HG03103 (cell line): ENCODE results near the gene SYNE4.

ENCODE experiments used
- ATAC-seq: cut with Tn5 transposase; IDR thresholded peaks from one replicate; pipeline ENCODE4 v1.9.1; 2021; ENCODE audit warnings: low read depth; ENCODE audit not compliant: unreplicated experiment

Gene SYNE4

DNA sequence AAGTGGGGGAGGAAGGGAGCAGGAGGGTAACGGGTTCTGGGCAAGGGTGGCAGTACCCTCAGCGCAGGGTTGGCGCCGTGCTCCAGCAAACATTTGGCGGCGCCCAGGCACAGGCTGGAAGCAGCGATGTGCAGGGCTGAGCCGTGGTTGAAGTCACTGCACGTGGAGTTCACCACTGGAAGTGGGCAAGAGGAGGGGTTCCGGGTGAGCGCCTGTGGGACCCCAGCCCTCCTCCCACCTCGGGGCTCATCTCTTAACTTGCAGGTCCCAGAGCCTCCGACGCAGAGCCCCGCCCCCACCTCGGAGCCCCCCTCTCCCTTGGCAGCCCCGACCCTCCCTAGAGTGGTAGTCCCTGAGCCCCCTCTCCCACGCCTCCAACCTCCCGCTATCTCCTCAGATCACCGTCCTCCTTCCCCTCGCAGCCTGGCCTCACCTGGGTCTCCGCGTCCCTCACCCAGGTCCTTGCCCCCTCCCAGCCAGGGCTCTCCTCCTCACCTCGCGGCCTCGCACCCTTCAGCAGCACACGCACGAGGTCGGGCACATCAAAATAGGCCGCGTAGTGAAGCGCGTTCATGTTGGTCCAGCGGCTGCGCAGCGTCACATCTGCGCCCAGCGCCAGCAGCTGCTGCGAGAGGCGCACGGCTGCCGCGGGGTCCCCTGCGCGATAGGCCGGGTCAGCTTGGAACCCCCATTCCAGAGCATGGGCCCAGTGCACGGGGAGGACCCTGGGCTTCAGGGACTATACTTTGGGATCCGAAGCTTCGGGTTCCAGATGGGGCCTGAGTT lies 17.7 kb upstream of the SYNE4 start:
- no peak for ATAC-seq

DNA sequence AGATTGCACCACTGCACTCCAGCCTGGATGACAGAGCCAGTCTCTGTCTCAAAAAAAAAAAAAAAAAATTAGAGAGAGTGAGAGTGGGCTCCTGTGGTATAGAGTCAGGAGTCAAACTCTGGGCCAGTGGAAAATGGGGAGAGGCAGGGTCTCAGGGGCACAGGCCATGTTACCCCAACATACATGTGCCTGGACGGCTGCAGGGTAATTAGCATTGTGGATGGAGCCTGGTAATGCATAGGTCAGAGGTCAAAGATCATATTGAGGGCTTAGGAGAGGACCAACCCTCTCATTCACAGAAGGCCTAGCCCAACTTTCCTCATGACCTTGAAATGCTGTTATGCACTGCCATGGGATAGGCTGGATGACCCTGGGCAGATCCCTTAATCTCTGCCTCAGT lies 16.9 kb upstream of the SYNE4 start:
- no peak for ATAC-seq

DNA sequence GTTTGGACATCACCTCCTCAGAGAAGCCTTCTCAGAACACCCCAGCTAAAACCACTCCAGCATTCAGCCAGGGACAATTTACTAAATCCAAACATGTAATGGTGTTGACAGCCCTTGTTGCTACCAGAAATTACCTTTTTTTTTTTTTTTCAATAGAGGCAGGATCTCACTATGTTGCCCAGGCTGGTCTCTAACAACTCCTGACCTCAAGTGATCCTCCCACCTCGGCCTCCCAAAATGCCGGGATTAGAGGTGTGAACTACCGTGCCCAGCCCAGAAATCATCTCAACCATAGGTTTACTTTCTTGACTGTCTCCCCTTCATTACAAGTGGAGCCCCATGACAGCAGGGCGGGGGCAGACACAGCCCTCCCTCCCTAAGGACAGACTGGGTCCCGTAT lies 14.8 kb upstream of the SYNE4 start:
- ATAC-seq: no peak

DNA sequence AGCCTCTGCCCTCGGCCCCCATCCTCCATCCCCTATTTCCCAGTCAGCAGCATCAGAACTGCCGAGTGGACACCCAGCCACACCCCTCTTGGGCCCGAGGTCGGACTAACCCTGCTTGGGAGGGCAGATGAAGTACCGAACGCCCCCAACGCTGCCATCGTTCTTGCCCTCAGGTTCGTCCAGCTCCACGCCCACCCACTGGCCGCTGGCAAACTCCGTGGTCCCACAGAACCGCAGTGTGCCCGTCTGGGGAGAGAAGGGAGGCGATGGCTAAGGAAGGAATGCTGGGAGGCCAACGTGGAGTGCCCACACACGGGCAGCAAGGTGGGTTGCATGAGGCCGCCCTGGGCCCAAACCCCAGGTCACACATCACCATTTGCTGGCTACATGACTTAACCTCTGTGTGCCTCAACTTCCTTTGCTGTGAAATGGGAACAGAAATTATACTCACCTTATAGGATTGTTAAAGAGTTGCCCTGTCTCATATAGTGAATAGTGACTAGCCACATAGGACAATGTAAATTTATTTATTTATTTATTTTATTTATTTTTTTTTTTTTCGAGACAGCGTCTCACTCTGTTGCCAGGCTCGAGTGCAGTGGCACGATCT lies 10.6 kb upstream of the SYNE4 start:
- ATAC-seq: no peak

DNA sequence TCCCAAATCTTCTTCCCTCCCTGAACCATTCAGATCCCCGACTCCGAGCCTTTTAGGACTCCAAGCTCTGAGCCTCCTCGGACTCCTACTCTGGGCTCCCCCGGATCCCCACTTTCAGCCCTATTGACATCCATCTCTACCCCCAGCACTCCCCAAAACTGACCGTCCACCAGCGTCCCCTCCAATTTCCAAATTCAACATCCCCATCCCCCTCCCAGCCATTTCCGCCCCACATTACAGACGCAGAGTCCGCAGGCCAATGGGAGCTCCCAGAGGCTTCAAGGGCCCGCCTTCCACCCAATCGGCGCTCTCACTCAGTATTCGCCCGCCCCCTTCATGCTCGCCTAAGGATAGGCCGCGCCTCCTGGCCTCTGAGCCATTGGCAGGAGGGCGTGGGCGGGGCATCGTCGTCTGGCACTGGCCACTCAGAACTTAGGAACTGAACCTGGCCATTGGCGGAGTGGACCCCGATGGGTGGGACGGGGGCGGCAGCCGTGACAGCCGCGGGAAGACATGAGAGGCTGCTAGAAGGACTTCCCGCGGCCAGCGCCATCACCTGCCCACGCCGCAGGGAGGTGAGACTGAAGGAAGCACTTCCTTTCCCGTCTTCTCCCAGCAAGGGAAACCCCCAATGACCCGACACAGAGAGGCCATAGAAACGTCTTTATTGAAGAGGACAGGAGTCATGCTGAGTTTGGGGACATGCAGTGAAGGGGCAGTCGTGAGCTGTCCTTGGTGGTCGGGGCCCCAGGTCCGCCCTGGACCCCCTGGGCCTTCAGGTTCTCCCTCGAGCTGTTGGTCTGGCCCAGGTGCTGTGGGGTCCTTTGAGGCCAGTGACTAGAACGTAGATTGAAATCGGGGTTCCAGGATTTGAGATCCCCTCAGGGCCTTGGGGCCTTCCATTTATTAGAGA lies 5.7 kb upstream of the SYNE4 start, which contains the start of gene ALKBH6:
Gene ALKBH6, minus strand, starts transcription at position 202 of the 913 bp plus-strand sequence. CDS start 816 bp downstream, outside the sequence.
- peak; percentile 92 for ATAC-seq

DNA sequence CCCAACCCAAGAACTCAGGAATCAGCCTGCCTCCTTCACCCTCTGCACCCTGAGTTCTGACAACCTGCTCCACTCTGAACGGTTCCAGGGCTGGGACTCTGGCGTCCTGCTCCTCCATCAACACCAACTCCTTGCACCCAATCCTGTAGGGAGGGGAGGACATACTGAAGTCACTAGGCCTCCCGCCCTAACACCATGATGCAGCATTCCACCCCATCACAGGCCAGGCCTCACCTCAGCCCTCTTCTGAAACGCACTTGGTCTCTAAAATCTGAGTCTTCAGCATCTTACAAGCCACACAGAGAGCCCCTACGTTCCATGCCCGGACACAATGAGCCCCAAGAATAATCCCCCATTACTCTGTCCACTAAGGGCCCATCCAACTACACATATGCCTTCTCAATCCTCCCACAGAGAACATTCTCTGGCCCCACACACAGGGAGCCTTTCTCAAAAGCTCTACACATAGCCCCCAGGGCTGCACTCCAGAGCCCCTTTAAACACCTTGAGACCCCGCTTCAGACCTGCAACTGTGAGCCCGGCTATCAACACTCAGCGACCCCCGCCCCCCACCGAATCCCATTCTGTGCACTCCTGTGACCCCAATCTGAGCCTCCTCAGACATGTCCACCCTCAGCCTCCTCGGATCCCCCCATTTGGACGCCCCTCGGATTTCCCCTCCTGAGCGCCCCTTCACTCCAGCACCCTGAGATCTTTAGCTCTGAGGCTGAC lies 4.8 kb upstream of the SYNE4 start:
- ATAC-seq: no peak

DNA sequence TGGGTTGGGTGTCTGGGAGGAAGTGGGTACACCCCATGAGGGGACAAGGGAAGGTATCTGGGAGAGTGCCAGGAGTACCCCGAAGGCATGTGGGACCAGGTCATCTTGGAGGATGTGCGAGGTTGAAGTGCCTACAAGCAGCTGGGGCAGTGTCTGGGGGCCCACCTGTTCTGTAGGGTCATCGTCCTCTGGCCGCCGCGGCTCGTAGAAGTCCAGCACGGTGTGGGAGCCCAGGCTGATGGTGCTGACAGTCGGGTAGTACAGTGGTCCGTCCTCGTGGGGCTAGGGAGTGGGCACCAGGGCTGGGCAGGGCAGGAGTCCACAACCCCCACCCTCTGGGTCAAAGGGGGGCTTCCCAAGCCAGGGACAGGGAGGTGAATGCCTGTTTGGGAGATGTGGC lies 1.8 kb upstream of the SYNE4 start:
- ATAC-seq: no peak

DNA sequence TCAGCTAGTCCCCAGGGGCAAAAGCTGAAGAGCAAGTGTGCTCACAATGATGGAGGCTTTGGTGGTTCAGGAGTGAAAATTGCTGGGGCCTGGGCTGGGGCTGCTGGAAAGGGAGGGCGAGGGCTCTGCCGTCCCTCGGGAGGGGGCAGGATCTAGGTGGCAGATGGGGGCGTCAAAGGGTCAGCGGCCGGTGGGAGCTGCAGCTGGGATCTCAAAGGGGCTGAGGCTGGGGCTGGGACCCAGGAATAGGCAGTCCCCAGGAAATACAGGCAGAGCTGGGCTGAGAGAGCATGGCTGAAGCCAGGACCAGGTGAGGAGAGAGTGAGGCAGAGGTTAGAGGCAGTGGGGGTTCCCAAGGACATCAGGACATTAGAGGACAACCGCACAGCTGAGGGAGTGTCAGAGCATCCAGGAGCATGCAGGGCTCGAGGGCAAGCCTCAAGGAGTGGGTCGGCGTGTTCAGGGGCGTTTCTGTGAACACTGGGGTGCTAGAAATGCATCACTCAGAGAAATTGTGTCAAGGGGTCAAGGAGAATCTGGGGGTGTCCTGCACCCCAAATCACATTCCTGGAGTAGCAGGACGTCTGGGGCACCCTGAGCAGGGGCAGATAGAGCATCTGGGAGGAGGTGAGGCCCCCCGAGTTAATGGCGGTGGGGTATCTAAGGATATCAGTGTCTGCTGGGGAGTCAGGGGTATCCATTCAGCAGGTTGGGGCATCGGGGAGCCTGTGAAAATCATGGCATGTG lies 1.2 kb upstream of the SYNE4 start:
- ATAC-seq: no peak

DNA sequence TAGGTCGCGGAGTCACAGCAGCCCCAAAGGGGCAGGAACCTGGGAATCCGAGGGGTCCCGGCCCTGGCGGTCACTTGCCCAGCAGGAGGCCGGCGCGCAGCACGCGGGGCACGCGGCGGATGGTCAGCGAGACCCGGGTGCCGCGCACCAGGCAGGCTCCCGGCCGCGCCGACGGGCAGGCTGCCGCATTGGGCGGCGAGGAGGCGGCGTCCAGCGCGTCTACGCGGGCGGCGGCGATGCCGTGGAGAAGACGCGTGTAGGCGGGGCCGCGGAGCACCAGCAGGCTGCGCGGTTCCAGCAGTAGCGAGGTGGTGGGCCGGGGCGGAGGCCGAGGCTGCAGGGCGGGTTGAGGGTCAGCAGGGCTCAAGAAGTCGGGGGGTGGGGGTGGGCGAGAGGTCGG lies 607 bp upstream of the SYNE4 start:
- no peak for ATAC-seq

DNA sequence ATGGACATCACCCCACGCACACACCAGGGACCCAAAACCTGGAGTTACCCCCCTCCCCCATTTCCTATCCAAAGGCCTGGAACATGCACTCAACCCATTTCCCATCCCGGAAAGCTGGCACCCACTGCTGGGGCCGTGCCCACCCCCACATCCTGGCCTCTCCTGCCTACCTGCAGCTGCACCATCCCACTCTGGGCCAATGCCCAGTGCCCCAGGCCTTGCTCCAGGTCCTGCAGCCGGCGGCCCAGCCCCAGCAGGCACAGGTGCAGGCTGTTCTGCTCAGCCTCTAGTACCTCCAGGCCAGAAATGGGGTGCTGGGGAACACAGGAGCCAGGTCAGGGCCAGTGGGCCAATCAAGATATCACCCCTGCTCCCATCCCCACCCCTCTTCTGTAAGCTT lies 1.7 kb downstream of the SYNE4 start:
- no peak for ATAC-seq

DNA sequence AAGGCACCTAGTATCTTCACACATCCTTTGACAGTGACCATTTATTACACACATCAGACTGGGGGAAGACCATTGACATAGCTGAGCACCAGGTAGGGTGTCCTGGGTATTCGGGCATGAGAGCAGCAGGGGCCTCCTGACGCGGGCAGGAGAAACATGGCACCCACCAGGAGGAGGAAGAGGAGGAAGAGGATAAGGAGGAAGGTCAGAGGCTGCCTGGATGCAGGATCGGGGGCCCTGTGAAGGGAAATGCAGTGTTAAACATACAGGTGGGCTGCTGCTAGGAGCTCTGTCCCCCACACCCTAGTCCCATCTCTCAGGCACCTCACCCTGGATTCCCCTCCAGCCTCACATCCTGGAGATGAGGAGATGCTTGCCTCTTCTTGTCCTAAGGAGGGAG lies 5.3 kb downstream of the SYNE4 start:
- ATAC-seq: no peak

DNA sequence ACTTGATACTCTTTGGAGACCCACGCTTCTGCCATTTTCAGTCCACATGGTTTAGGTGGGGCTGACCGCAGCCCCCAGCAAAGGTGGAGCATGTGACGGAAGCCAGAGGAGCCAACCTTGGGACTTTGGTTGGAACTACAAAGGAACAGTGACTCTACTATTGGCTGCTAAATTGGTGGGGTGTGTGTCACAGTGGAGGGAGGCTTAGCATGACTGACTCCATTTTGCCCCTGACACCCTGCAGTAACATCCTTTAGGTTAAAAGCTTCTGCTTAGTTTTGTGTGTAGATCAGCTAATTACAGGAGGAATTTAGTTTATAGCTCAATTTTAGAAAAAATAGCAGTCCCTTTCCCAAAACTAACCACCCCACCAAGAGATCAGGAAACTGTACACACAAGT lies 7.0 kb downstream of the SYNE4 start:
- ATAC-seq: no peak

DNA sequence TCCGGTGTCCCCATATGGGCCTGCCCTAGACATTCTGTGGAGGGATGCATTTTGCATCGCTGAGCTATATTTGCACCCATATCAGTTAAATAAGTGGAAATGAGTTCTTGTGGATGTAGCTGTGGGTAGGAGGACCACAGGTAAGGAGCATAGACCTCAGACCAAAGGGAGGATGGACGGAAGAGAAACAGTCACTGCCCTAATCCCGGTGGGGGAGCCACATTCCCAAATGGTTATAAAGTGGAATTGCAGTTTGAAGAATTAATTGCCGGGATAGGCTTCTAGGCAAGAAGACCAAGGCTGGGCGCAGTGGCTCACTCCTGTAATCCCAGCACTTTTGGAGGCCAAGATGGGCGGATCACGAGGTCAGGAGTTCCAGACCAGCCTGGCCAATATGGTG lies 11.8 kb downstream of the SYNE4 start:
- ATAC-seq: no peak

DNA sequence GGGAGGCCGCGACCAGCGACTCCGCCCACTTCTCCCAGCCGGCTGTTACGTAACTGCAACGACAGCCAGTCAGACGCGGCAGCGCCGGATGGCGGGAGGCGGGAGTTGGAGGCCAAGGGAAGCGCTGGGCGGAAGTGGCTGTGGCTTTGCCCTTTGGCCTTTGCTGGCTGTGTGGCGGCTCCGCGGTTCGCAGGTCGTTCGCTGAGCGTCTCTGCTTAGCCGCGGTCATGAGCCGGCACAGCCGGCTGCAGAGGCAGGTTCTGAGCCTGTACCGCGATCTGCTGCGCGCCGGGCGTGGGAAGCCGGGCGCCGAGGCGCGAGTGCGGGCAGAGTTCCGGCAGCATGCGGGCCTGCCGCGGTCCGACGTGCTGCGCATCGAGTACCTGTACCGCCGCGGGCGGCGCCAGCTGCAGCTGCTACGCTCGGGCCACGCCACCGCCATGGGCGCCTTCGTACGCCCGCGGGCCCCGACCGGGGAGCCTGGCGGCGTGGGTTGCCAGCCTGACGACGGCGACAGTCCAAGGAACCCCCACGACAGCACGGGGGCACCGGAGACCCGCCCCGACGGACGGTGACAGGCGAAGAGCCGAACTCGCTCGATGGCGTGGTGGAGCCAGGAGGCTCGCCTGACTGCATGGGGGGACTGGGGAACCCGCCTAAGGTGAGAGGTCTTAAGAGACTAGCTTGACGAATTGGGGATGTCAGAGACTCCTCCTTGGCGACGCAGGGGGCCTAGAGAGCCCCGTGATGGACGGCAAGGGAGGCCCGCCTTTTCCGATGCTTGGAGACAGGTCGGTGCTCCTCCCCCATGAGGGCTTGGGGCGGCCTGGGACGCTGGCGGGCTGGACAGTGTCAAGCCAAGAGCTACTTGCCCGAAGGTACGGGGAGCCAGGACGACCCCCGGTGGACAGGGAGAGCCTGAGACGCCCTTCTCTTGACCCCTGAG lies 13.3 kb downstream of the SYNE4 start, which contains the start of gene SDHAF1:
Gene SDHAF1, plus strand, starts transcription at position 141 of the 946 bp plus-strand sequence. Its CDS starts 87 bp downstream, at position 228.
- peak; percentile 84 for ATAC-seq

DNA sequence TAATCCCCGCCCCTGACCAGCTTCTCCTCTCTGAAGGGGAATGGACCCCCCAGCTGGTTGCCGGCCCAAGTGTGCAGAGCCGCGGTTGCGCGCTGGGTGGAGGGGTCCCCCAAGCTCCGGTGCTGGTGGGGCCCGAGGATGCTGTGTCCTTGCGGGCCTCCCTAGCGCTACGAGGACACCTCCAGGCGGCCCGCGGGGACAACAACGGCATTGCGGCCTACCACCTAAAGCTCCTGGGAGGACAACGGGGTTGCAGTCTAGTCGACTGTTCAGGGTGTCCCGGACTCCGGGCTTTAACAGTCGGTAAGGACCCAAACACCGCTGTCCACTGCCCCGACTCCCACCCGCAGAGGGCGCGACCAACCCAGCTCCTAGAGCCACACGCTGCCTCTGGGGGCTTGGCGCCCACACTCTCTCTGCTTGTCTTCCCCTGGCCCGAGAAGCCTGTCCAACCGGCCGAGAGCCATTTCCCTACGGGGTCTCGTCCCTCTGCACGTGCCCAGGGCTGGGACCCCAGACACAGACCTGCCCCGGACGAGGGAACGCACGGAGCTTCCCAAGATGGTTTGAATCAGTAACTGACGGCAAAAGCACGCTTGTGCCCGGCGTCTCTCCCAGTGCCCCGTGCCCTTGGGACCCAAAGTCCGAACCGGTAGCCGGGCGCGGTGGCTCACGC lies 14.6 kb downstream of the SYNE4 start:
- ATAC-seq: no peak

DNA sequence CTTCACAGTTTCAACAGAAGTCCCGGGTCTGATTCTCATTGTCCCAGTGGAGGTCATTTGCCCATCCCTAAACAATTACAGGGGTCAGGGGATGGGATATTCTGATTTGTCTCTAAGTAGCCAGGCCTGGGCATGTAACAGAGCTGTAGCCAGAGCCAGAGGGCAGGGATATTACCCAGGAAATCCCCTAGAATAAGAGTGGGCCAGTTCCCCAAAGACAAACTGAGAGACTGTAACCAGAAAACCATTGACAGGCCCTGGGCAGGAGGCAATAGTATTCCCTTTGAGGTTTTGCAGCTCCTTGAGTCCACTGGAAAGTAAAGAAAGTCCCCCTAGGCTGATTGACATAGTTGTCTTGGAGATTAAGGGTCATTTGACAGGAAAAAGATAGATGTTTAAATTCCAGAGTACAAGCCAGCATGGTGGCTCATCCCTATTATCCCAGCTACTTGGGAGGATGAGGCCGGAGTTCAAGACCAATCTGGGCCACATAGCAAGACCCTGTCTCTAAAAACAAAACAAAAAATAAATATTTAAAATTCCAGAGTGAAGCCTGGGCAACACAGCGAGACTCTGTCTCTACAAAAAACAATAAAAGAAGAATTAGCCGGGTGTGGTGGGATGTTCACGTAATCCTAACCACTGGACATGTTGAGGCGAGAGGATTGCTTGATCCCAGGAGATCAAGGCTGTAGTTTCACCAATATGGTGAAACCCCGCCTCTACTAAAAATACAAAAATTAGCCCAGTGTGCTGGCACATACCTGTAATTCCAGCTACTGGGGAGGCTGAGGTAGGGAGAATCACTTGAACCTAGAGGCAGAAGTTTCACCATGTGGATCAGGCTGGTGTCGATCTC lies 15.5 kb downstream of the SYNE4 start:
- no peak for ATAC-seq
